ENCODE measurements around the gene GPC6. TPM values are rescaled to one million over a fixed set of nuclear protein-coding genes. Genes with fewer than 3 reads are reported as not detected.

Gene GPC6
- total and polyA plus RNA-seq, 5 donors from 2014 or later = not detected

- no peak for DNase-seq
- no peak overlapping the region for H3K27ac ChIP-seq (ENCODE audit: insufficient read depth, low read length, poor library complexity, severe bottlenecking)
- no peak overlapping the region for H3K4me3 Mint-ChIP-seq
- H3K27me3 Mint-ChIP-seq = no peaks in the 10 kb centered on the region
- H3K9me3 ChIP-seq (ENCODE audit: control insufficient read depth in 2 of 2, low read length in 2 of 2) = no peaks in the 10 kb centered on the region
- H3K27ac Mint-ChIP-seq = no peak overlapping the region
- no peak overlapping the region for H3K4me3 ChIP-seq (ENCODE audit: low read depth, low read length)
- H3K4me1 Mint-ChIP-seq = no peaks in the 10 kb centered on the region
- H3K9me3 Mint-ChIP-seq = peaks cover 0 to 6% (median 3%) of the 10 kb centered on the region in 7 donors
- no peaks in the 10 kb centered on the region for H3K36me3 ChIP-seq (ENCODE audit: control insufficient read depth, insufficient read depth, low read length)
- no peaks in the 10 kb centered on the region for H3K27me3 ChIP-seq (ENCODE audit: control insufficient read depth, insufficient read depth, low read length)
- no peaks in the 10 kb centered on the region for H3K36me3 Mint-ChIP-seq
- no peaks in the 10 kb centered on the region for H3K4me1 ChIP-seq (ENCODE audit: control insufficient read depth, insufficient read depth, low read length, poor library complexity, severe bottlenecking)
- no peak for ATAC-seq (ENCODE audit: low read depth in 2 of 2)
Observed at GRCh38 chr13:93655154-93655553, 428.5 kb downstream of the GPC6 start.

GRCh38 chr13:93660391-93661063, 433.9 kb downstream of the GPC6 start:
- H3K27ac ChIP-seq (ENCODE audit: insufficient read depth, low read length, poor library complexity, severe bottlenecking) = no peak overlapping the region
- H3K27ac Mint-ChIP-seq = no peak overlapping the region
- no peaks in the 10 kb centered on the region for H3K4me1 Mint-ChIP-seq
- no peaks in the 10 kb centered on the region for H3K4me1 ChIP-seq (ENCODE audit: control insufficient read depth, insufficient read depth, low read length, poor library complexity, severe bottlenecking)
- no peak for DNase-seq
- no peak overlapping the region for H3K4me3 Mint-ChIP-seq
- H3K9me3 Mint-ChIP-seq = peaks cover 0 to 6% (median 1%) of the 10 kb centered on the region in 7 donors
- no peak for ATAC-seq (ENCODE audit: low read depth in 2 of 2)
- H3K27me3 Mint-ChIP-seq = no peaks in the 10 kb centered on the region
- no peaks in the 10 kb centered on the region for H3K27me3 ChIP-seq (ENCODE audit: control insufficient read depth, insufficient read depth, low read length)
- no peaks in the 10 kb centered on the region for H3K9me3 ChIP-seq (ENCODE audit: control insufficient read depth in 2 of 2, low read length in 2 of 2)
- no peak overlapping the region for H3K4me3 ChIP-seq (ENCODE audit: low read depth, low read length)
- H3K36me3 Mint-ChIP-seq = no peaks in the 10 kb centered on the region
- no peaks in the 10 kb centered on the region for H3K36me3 ChIP-seq (ENCODE audit: control insufficient read depth, insufficient read depth, low read length)

GRCh38 chr13:93670866-93671265, 444.3 kb downstream of the GPC6 start:
- Histone ChIP-seq H3K36me3 (ENCODE audit: control insufficient read depth, insufficient read depth, low read length) (no peaks in the 10 kb centered on the region), H3K4me1 (ENCODE audit: control insufficient read depth, insufficient read depth, low read length, poor library complexity, severe bottlenecking) (no peaks in the 10 kb centered on the region), H3K27me3 (ENCODE audit: control insufficient read depth, insufficient read depth, low read length) (no peaks in the 10 kb centered on the region), H3K9me3 (ENCODE audit: control insufficient read depth in 2 of 2, low read length in 2 of 2) (no peaks in the 10 kb centered on the region), H3K27ac (ENCODE audit: insufficient read depth, low read length, poor library complexity, severe bottlenecking) (no peak overlapping the region), H3K4me3 (ENCODE audit: low read depth, low read length) (no peak overlapping the region)
- Mint-ChIP-seq H3K4me1 (no peaks in the 10 kb centered on the region), H3K9me3 (peaks cover 0 to 5% (median 0%) of the 10 kb centered on the region in 7 donors), H3K27ac (no peak overlapping the region), H3K4me3 (no peak overlapping the region), H3K36me3 (no peaks in the 10 kb centered on the region), H3K27me3 (no peaks in the 10 kb centered on the region)
- DNase-seq (no peak), ATAC-seq (ENCODE audit: low read depth in 2 of 2) (no peak)

- Histone ChIP-seq H3K27me3 (ENCODE audit: control insufficient read depth, insufficient read depth, low read length) (no peaks in the 10 kb centered on the region), H3K36me3 (ENCODE audit: control insufficient read depth, insufficient read depth, low read length) (no peaks in the 10 kb centered on the region), H3K9me3 (ENCODE audit: control insufficient read depth in 2 of 2, low read length in 2 of 2) (no peaks in the 10 kb centered on the region), H3K27ac (ENCODE audit: insufficient read depth, low read length, poor library complexity, severe bottlenecking) (no peak overlapping the region), H3K4me1 (ENCODE audit: control insufficient read depth, insufficient read depth, low read length, poor library complexity, severe bottlenecking) (no peaks in the 10 kb centered on the region), H3K4me3 (ENCODE audit: low read depth, low read length) (no peak overlapping the region)
- Mint-ChIP-seq H3K4me1 (no peaks in the 10 kb centered on the region), H3K27ac (no peak overlapping the region), H3K36me3 (no peaks in the 10 kb centered on the region), H3K27me3 (no peaks in the 10 kb centered on the region), H3K4me3 (no peak overlapping the region), H3K9me3 (peaks cover 0 to 5% (median 0%) of the 10 kb centered on the region in 7 donors)
- DNase-seq (no peak), ATAC-seq (ENCODE audit: low read depth in 2 of 2) (no peak)
Observed at GRCh38 chr13:93672996-93673395, 446.4 kb downstream of the GPC6 start.

GRCh38 chr13:93673885-93674284, 447.3 kb downstream of the GPC6 start:
- H3K9me3 ChIP-seq (ENCODE audit: control insufficient read depth in 2 of 2, low read length in 2 of 2) = no peaks in the 10 kb centered on the region
- Mint-ChIP-seq H3K36me3 (no peaks in the 10 kb centered on the region), H3K4me3 (no peak overlapping the region), H3K27ac (no peak overlapping the region), H3K4me1 (no peaks in the 10 kb centered on the region), H3K9me3 (peaks cover 0 to 5% (median 0%) of the 10 kb centered on the region in 7 donors), H3K27me3 (no peaks in the 10 kb centered on the region)
- no peaks in the 10 kb centered on the region for H3K27me3 ChIP-seq (ENCODE audit: control insufficient read depth, insufficient read depth, low read length)
- no peaks in the 10 kb centered on the region for H3K4me1 ChIP-seq (ENCODE audit: control insufficient read depth, insufficient read depth, low read length, poor library complexity, severe bottlenecking)
- no peak overlapping the region for H3K4me3 ChIP-seq (ENCODE audit: low read depth, low read length)
- DNase-seq (no peak), ATAC-seq (ENCODE audit: low read depth in 2 of 2) (no peak)
- H3K27ac ChIP-seq (ENCODE audit: insufficient read depth, low read length, poor library complexity, severe bottlenecking) = no peak overlapping the region
- H3K36me3 ChIP-seq (ENCODE audit: control insufficient read depth, insufficient read depth, low read length) = no peaks in the 10 kb centered on the region

- no peaks in the 10 kb centered on the region for H3K9me3 ChIP-seq (ENCODE audit: control insufficient read depth in 2 of 2, low read length in 2 of 2)
- no peaks in the 10 kb centered on the region for H3K36me3 ChIP-seq (ENCODE audit: control insufficient read depth, insufficient read depth, low read length)
- no peak overlapping the region for H3K4me3 Mint-ChIP-seq
- H3K36me3 Mint-ChIP-seq = no peaks in the 10 kb centered on the region
- H3K4me1 Mint-ChIP-seq = no peaks in the 10 kb centered on the region
- ATAC-seq (ENCODE audit: low read depth in 2 of 2) = no peak
- H3K4me3 ChIP-seq (ENCODE audit: low read depth, low read length) = no peak overlapping the region
- H3K27ac ChIP-seq (ENCODE audit: insufficient read depth, low read length, poor library complexity, severe bottlenecking) = no peak overlapping the region
- DNase-seq = no peak
- no peak overlapping the region for H3K27ac Mint-ChIP-seq
- H3K27me3 Mint-ChIP-seq = no peaks in the 10 kb centered on the region
- H3K27me3 ChIP-seq (ENCODE audit: control insufficient read depth, insufficient read depth, low read length) = no peaks in the 10 kb centered on the region
- H3K4me1 ChIP-seq (ENCODE audit: control insufficient read depth, insufficient read depth, low read length, poor library complexity, severe bottlenecking) = no peaks in the 10 kb centered on the region
- peaks cover 0 to 5% (median 0%) of the 10 kb centered on the region in 7 donors for H3K9me3 Mint-ChIP-seq
Observed at GRCh38 chr13:93674337-93674755, 447.7 kb downstream of the GPC6 start.

- H3K27me3 ChIP-seq (ENCODE audit: control insufficient read depth, insufficient read depth, low read length) = no peaks in the 10 kb centered on the region
- Mint-ChIP-seq H3K9me3 (no peaks in the 10 kb centered on the region), H3K27me3 (no peaks in the 10 kb centered on the region), H3K4me3 (no peak overlapping the region), H3K4me1 (no peaks in the 10 kb centered on the region), H3K27ac (no peak overlapping the region), H3K36me3 (no peaks in the 10 kb centered on the region)
- H3K4me1 ChIP-seq (ENCODE audit: control insufficient read depth, insufficient read depth, low read length, poor library complexity, severe bottlenecking) = no peaks in the 10 kb centered on the region
- H3K27ac ChIP-seq (ENCODE audit: insufficient read depth, low read length, poor library complexity, severe bottlenecking) = no peak overlapping the region
- ATAC-seq (ENCODE audit: low read depth in 2 of 2) (no peak), DNase-seq (no peak)
- no peaks in the 10 kb centered on the region for H3K36me3 ChIP-seq (ENCODE audit: control insufficient read depth, insufficient read depth, low read length)
- no peak overlapping the region for H3K4me3 ChIP-seq (ENCODE audit: low read depth, low read length)
- no peaks in the 10 kb centered on the region for H3K9me3 ChIP-seq (ENCODE audit: control insufficient read depth in 2 of 2, low read length in 2 of 2)
Observed at GRCh38 chr13:93680329-93680728, 453.7 kb downstream of the GPC6 start.

GRCh38 chr13:93685900-93686299, 459.3 kb downstream of the GPC6 start:
- H3K36me3 Mint-ChIP-seq = no peaks in the 10 kb centered on the region
- peaks cover 4% of the 10 kb centered on the region for H3K27me3 Mint-ChIP-seq
- no peaks in the 10 kb centered on the region for H3K36me3 ChIP-seq (ENCODE audit: control insufficient read depth, insufficient read depth, low read length)
- H3K4me3 ChIP-seq (ENCODE audit: low read depth, low read length) = no peak overlapping the region
- H3K9me3 ChIP-seq (ENCODE audit: control insufficient read depth in 2 of 2, low read length in 2 of 2) = no peaks in the 10 kb centered on the region
- H3K4me1 ChIP-seq (ENCODE audit: control insufficient read depth, insufficient read depth, low read length, poor library complexity, severe bottlenecking) = no peaks in the 10 kb centered on the region
- ATAC-seq (ENCODE audit: low read depth in 2 of 2) (no peak), DNase-seq (no peak)
- no peaks in the 10 kb centered on the region for H3K27me3 ChIP-seq (ENCODE audit: control insufficient read depth, insufficient read depth, low read length)
- H3K4me3 Mint-ChIP-seq = no peak overlapping the region
- peaks cover 0 to 2% (median 0%) of the 10 kb centered on the region in 7 donors for H3K9me3 Mint-ChIP-seq
- no peak overlapping the region for H3K27ac Mint-ChIP-seq
- no peak overlapping the region for H3K27ac ChIP-seq (ENCODE audit: insufficient read depth, low read length, poor library complexity, severe bottlenecking)
- no peaks in the 10 kb centered on the region for H3K4me1 Mint-ChIP-seq

Data from CD4-positive, CD25-positive, alpha-beta regulatory T cell (primary cell).